OCI-LY7 (cell line): ENCODE data around the gene GLB1L. TPM values are rescaled to one million over a fixed set of nuclear protein-coding genes. Genes with fewer than 3 reads are reported as not detected.

Source experiments
- BruUV-seq: library from RNA; stranded (reverse); fragments of 400-500 nt; replicated peaks from 2 replicates; lab custom pipeline; 2021; lab: Mats Ljungman, UMichigan
- CTCF ChIA-PET: fragments of 300-600 bp; sonication (Branson Sonifier 250); formaldehyde crosslinking; loops from one replicate; lab custom pipeline; 2022; ENCODE audit warnings: antibody characterized with exemption; ENCODE audit not compliant: unreplicated experiment; lab: Charles Lee
- POLR2A ChIA-PET: fragments of 300-600 bp; sonication (Branson Sonifier 250); formaldehyde crosslinking; loops from one replicate; lab custom pipeline; 2022; ENCODE audit warnings: antibody characterized with exemption; lab: Charles Lee
- DNase-seq: peaks from one replicate; pipeline ENCODE4 v3.0.0-alpha.2; 2015; ENCODE audit warnings: low spot score
- H2AFZ ChIP-seq: fragments of 200-600 bp; sonication (generic), shearing (Covaris generic); 2 replicates; pipeline ENCODE4 v1.6.1; 2014; ENCODE audit warnings: mild to moderate bottlenecking, antibody characterized with exemption, low read length, moderate library complexity
- H3K27ac ChIP-seq: fragments of 200-600 bp; sonication (generic); 2 replicates; pipeline ENCODE4 v1.5.1; 2014; ENCODE audit warnings: mixed run types, low read depth, mild to moderate bottlenecking, moderate library complexity, low read length, inconsistent platforms; ENCODE audit not compliant: poor library complexity, severe bottlenecking
- H3K36me3 ChIP-seq: fragments of 200-600 bp; sonication (generic); 2 replicates; pipeline ENCODE4 v1.6.1; 2014; ENCODE audit warnings: mild to moderate bottlenecking, antibody characterized with exemption, low read length, moderate library complexity, mixed read lengths; ENCODE audit not compliant: insufficient read depth
- H3K4me1 ChIP-seq: fragments of 200-600 bp; sonication (generic); 2 replicates; pipeline ENCODE4 v1.5.1; 2014; ENCODE audit warnings: mild to moderate bottlenecking, low read length; ENCODE audit not compliant: insufficient read depth, poor library complexity, severe bottlenecking
- H3K4me2 ChIP-seq: fragments of 200-600 bp; sonication (generic); 2 replicates; pipeline ENCODE4 v1.6.1; 2014; ENCODE audit warnings: mild to moderate bottlenecking, low read length
- H3K4me3 ChIP-seq: fragments of 200-600 bp; sonication (generic); 2 replicates; pipeline ENCODE4 v1.5.1; 2014; ENCODE audit warnings: mild to moderate bottlenecking, low read depth, low read length; ENCODE audit not compliant: poor library complexity, severe bottlenecking
- H3K79me2 ChIP-seq: fragments of 200-600 bp; sonication (generic); 2 replicates; pipeline ENCODE4 v1.6.1; 2016; ENCODE audit warnings: low read depth, mild to moderate bottlenecking, low read length, moderate library complexity, mixed read lengths; ENCODE audit not compliant: insufficient read depth
- H3K9me2 ChIP-seq: fragments of 200-600 bp; sonication (generic); 2 replicates; pipeline ENCODE4 v1.6.1; 2016; ENCODE audit warnings: mild to moderate bottlenecking, low read length, mixed read lengths; ENCODE audit not compliant: insufficient read depth
- H3K9me3 ChIP-seq: fragments of 200-600 bp; sonication (generic); 2 replicates; pipeline ENCODE4 v1.6.1; 2014; ENCODE audit warnings: mild to moderate bottlenecking, mixed run types, low read length, mixed read lengths
- H4K20me1 ChIP-seq: fragments of 200-600 bp; sonication (generic); 2 replicates; pipeline ENCODE4 v1.6.1; 2014; ENCODE audit warnings: mild to moderate bottlenecking, antibody characterized with exemption, low read length, moderate library complexity, mixed read lengths; ENCODE audit not compliant: insufficient read depth
- EZH2phosphoT487 ChIP-seq: fragments of 200-600 bp; sonication (generic); IDR thresholded peaks from 2 replicates; pipeline ENCODE4 v1.6.1; 2018; ENCODE audit warnings: low read depth, borderline replicate concordance, mild to moderate bottlenecking, mixed run types, antibody characterized with exemption, low read length, moderate library complexity, mixed read lengths
- intact Hi-C: fragments of 100-400 bp; cut with micrococcal nuclease; formaldehyde crosslinking; loops from one replicate; pipeline ENCODE4 v1.10.0; 2022; ENCODE audit not compliant: unreplicated experiment
- total RNA-seq, 2 experiments: library from RNA; depleted of rRNA in 1 of 2; stranded (reverse); fragments of >200 nt in 1 of 2; shearing (Covaris generic) in 1 of 2; gene quantifications; 2 replicates each; pipeline ENCODE4 v1.2.3, GENCODE V29; 2014 to 2022
- TF ChIP-seq, protein P1 (sequence below): fragments of 200-600 bp; sonication (generic); conservative IDR thresholded peaks from 2 replicates; pipeline ENCODE4 v1.5.1; 2014; ENCODE audit warnings: mild to moderate bottlenecking, antibody characterized with exemption, low read length, moderate library complexity, mixed read lengths

GLB1L gene
- total RNA-seq, 2 experiments from 2014 or later = 6.9 to 8.6 TPM

DNA sequence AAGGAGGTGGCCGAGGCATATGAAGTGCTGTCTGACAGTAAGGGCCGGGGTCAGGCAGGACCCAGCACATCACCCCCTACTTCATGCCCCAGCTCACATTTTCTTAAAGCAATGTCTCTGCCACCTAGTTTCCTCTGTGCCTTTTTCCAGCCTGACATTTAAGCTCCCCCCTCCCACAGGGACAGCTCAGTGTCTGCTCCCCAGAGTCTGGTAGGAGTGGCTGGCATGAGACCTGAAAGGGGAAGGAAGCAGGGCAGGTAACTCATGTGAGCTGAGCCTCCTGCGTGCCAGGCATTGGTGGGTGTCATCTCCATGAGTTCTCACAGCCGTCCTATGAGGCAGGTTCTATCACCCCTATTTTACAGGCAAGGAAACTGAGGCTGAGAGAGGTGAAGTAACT is 35.4 kb upstream of the GLB1L start:
- DNase-seq = no peak
- TSS peak; percentile 46 for BruUV-seq
- peak overlapping the region; percentile 83 for H3K4me3 ChIP-seq

DNA sequence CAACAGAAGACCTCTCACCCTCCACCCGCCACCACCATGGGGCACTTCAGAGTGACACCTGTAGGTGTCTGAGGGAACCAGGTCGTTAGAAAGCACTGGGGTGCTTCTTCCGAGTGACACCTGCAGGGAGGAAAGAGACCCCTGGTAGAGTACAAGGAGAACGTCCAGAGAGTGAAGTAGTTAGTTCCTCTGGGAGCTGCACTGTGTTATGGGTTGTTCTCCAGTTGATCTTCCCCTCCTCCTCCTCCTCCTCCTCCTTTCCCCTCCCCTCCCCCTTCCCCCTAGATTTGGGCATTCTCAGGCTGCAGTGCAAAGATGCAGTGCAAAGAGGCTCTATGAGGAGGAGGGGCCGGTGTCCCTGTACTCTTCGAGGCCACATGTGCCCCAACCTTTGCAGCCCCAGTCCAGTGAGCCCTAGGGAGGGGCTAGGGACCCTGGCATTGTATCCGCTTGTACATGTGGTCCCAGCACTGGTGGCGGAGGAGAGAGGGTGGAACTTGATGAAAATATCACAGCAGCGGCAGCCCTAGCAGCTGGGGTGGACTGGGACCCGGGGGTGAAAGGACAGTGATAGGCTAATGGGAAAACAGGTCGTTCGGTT is 34.8 kb upstream of the GLB1L start:
- peak; percentile 90 for DNase-seq
- BruUV-seq = no TSS peak
- Histone ChIP-seq H3K4me1 (peaks cover 39% of the 10 kb centered on the region), H3K79me2 (peaks cover 19% of the 10 kb centered on the region; the same call in 1 of the 2 replicates), H2AFZ (peak overlapping the region; percentile 48), H3K9me2 (no peaks in the 10 kb centered on the region), H3K4me2 (peak overlapping the region; percentile 81), H4K20me1 (peaks cover 5% of the 10 kb centered on the region), H3K4me3 (peak overlapping the region; percentile 83), H3K9me3 (no peaks in the 10 kb centered on the region), H3K36me3 (peaks cover 45% of the 10 kb centered on the region), H3K27ac (peak overlapping the region; percentile 90)
- CTCF ChIA-PET = interaction anchor here (2.1 to 3.0 kb wide), 2 partner anchors 15 to 30 kb away, joined by 8 to 10 read pairs; no protein-coding TSS in a partner anchor
- intact Hi-C loops = loop anchor here (1.0 to 10.0 kb wide), 7 partner anchors 15 to 395 kb away; partner anchors contain the start of genes ANKZF1, ATG9A, NHEJ1 and TUBA4A
- no peak for TF ChIP-seq EZH2phosphoT487
- TF ChIP-seq, protein P1, sequence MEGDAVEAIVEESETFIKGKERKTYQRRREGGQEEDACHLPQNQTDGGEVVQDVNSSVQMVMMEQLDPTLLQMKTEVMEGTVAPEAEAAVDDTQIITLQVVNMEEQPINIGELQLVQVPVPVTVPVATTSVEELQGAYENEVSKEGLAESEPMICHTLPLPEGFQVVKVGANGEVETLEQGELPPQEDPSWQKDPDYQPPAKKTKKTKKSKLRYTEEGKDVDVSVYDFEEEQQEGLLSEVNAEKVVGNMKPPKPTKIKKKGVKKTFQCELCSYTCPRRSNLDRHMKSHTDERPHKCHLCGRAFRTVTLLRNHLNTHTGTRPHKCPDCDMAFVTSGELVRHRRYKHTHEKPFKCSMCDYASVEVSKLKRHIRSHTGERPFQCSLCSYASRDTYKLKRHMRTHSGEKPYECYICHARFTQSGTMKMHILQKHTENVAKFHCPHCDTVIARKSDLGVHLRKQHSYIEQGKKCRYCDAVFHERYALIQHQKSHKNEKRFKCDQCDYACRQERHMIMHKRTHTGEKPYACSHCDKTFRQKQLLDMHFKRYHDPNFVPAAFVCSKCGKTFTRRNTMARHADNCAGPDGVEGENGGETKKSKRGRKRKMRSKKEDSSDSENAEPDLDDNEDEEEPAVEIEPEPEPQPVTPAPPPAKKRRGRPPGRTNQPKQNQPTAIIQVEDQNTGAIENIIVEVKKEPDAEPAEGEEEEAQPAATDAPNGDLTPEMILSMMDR = peak; percentile 74
- POLR2A ChIA-PET = interaction anchor here (1.0 to 3.4 kb wide), 6 partner anchors 11 to 73 kb away, joined by 3 to 21 read pairs (median 5); partner anchors contain the start of genes GLB1L, STK16 and ZFAND2B

More for the DNA sequence above, 35.4 kb upstream of the GLB1L start:
- CTCF ChIA-PET = interaction anchor here (0.5 to 2.1 kb wide), 2 partner anchors 14 to 1877 kb away, joined by 3 to 8 read pairs; no protein-coding TSS in a partner anchor
- H3K9me2 ChIP-seq = no peaks in the 10 kb centered on the region
- POLR2A ChIA-PET = interaction anchor here (0.5 to 2.4 kb wide), 3 partner anchors 11 to 109 kb away, joined by 3 to 13 read pairs (median 5); no protein-coding TSS in a partner anchor
- H3K4me1 ChIP-seq = peaks cover 36% of the 10 kb centered on the region
- H3K27ac ChIP-seq = peak overlapping the region; percentile 90
- no peaks in the 10 kb centered on the region for H3K9me3 ChIP-seq
- TF ChIP-seq EZH2phosphoT487 = no peak
- TF ChIP-seq, protein P1 = no peak
- no peak overlapping the region for H2AFZ ChIP-seq
- peaks cover 52% of the 10 kb centered on the region for H3K36me3 ChIP-seq
- H3K79me2 ChIP-seq = peaks cover 19% of the 10 kb centered on the region; the same call in 1 of the 2 replicates
- peak overlapping the region; percentile 81 for H3K4me2 ChIP-seq
- intact Hi-C loops = no loop called here
- H4K20me1 ChIP-seq = peaks cover 5% of the 10 kb centered on the region
